ENCODE data around the gene TMTC1.
"Not testable (repeated sequence)": the region's sequence is repeated elsewhere in the genome, so short reads cannot be mapped to it uniquely, and the experiment has no call there.

The TMTC1 gene

GRCh38 chr12:29662734-29663323 is 120.9 kb downstream of the TMTC1 start:
- peak in 1 of 2 donors; percentile 12 for DNase-seq

GRCh38 chr12:29660847-29661246 is 122.9 kb downstream of the TMTC1 start:
- no peak for DNase-seq

- DNase-seq, result no peak
Measured at GRCh38 chr12:29656762-29657538, 126.8 kb downstream of the TMTC1 start.

- no peak for DNase-seq
Measured at GRCh38 chr12:29655861-29656260, 127.9 kb downstream of the TMTC1 start.

- no peak for DNase-seq
Measured at GRCh38 chr12:29653286-29653685, 130.5 kb downstream of the TMTC1 start.

- DNase-seq, result no peak
Measured at GRCh38 chr12:29650371-29650770, 133.4 kb downstream of the TMTC1 start.

- DNase-seq, result no peak
Measured at GRCh38 chr12:29649722-29650121, 134.0 kb downstream of the TMTC1 start.

GRCh38 chr12:29644536-29645162 is 139.1 kb downstream of the TMTC1 start:
- no peak for DNase-seq

- DNase-seq, result no peak
Measured at GRCh38 chr12:29640589-29641345, 143.0 kb downstream of the TMTC1 start.

- DNase-seq, result no peak
Measured at GRCh38 chr12:29639893-29640495, 143.7 kb downstream of the TMTC1 start.

- DNase-seq, result no peak
Measured at GRCh38 chr12:29638528-29638927, 145.2 kb downstream of the TMTC1 start.

GRCh38 chr12:29634057-29634456 is 149.7 kb downstream of the TMTC1 start:
- no peak for DNase-seq

- DNase-seq, result not testable (repeated sequence)
Measured at GRCh38 chr12:29630164-29630563, 153.6 kb downstream of the TMTC1 start.

- no peak for DNase-seq
Measured at GRCh38 chr12:29627221-29627620, 156.5 kb downstream of the TMTC1 start.

GRCh38 chr12:29625359-29625953 is 158.3 kb downstream of the TMTC1 start:
- no peak for DNase-seq

- DNase-seq, result no peak
Measured at GRCh38 chr12:29622251-29622650, 161.5 kb downstream of the TMTC1 start.

GRCh38 chr12:29620030-29620429 is 163.7 kb downstream of the TMTC1 start:
- no peak for DNase-seq

GRCh38 chr12:29617407-29617803 is 166.3 kb downstream of the TMTC1 start:
- no peak for DNase-seq

GRCh38 chr12:29616664-29617406 is 166.9 kb downstream of the TMTC1 start:
- DNase-seq, result no peak

- DNase-seq, result no peak
Measured at GRCh38 chr12:29614694-29615325, 168.9 kb downstream of the TMTC1 start.

GRCh38 chr12:29612912-29613311 is 170.8 kb downstream of the TMTC1 start:
- DNase-seq, result no peak

Measured in hippocampal formation (tissue), 2 donors.